ENCODE data around the gene RPP40. TPM values are rescaled to one million over a fixed set of nuclear protein-coding genes. Genes with fewer than 3 reads are reported as not detected.
A peak's percentile ranks its signal among the peaks of the same experiment; 100 is the strongest.

The RPP40 gene
- total and polyA plus RNA-seq, 2 of the 13 experiments (the other 11 are each of a cell fraction or from before 2014, with no cell fraction given) = 18.0 to 41.2 TPM

DNA sequence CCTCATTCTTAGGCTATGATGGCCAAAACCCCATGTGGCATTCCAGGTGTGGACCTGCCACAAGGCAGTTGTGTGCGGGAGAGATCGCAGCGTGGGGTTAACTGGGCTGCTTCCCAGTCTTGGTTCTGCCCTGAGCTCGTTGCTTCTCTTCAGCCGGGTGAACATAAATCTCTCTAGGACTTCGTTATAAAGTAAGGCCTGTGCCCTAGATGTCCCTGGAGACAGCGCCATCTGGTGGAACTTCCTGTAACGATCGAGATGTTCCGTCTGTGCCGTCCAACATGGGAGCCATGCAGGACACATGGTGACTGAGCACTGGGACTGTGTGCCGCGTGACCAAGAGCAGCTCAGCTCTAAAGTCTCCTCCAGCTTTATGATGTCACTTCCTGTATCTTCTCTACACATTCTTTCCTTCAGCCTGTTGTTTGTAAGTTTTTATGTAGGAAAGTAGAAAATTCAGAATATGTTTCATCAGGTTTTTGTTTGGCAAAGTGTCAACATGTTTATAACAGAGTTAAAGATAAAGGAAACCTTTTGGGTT, 26.8 kb upstream of the RPP40 start (continued):
- TF ChIP-seq PCBP2 (optimal IDR thresholded peaks at IDR 0.05; ENCODE audit: low read depth, low read length, poor library complexity, severe bottlenecking) (no peak), ZBTB21 (CRISPR knock-in tag; IDR thresholded peaks at IDR 0.05) (peak; percentile 85), NFATC3 (CRISPR knock-in tag; IDR thresholded peaks at IDR 0.05) (no peak), ZKSCAN8 (CRISPR knock-in tag; IDR thresholded peaks at IDR 0.05; ENCODE audit: borderline replicate concordance) (peak; percentile 58; the same call in 1 of the 2 replicates), CREM (IDR thresholded peaks at IDR 0.05) (peak; percentile 27; the same call in 1 of the 2 replicates), CREM (CRISPR knock-in tag; IDR thresholded peaks at IDR 0.05) (no peak), FOXO1 (CRISPR knock-in tag; IDR thresholded peaks at IDR 0.05) (no peak), HDAC6 (IDR thresholded peaks at IDR 0.05; ENCODE audit: low read depth, low read length) (no peak), MXI1 (IDR thresholded peaks at IDR 0.05; ENCODE audit: borderline replicate concordance, low read depth, low read length) (peak; percentile 56; the same call in 1 of the 3 replicates), SPEN (CRISPR knock-in tag; IDR thresholded peaks at IDR 0.05; ENCODE audit: low read depth) (peak; percentile 24; the same call in 1 of the 2 replicates), NR2F6 (IDR thresholded peaks at IDR 0.05) (no peak), NR2F6 (CRISPR knock-in tag; IDR thresholded peaks at IDR 0.05) (peak; percentile 51; the same call in 1 of the 2 replicates), FOXA3 (CRISPR knock-in tag; IDR thresholded peaks at IDR 0.05) (peak; percentile 57; the same call in 1 of the 2 replicates), RARA (CRISPR knock-in tag; IDR thresholded peaks at IDR 0.05) (peak; percentile 38; the same call in 1 of the 2 replicates), ZNF136 (CRISPR knock-in tag; IDR thresholded peaks at IDR 0.05; ENCODE audit: low read depth) (peak; percentile 87; the same call in 1 of the 2 replicates), ZSCAN9 (CRISPR knock-in tag; IDR thresholded peaks at IDR 0.05; ENCODE audit: borderline replicate concordance) (peak; percentile 47; the same call in 1 of the 2 replicates)
- TF ChIP-seq, protein P1, sequence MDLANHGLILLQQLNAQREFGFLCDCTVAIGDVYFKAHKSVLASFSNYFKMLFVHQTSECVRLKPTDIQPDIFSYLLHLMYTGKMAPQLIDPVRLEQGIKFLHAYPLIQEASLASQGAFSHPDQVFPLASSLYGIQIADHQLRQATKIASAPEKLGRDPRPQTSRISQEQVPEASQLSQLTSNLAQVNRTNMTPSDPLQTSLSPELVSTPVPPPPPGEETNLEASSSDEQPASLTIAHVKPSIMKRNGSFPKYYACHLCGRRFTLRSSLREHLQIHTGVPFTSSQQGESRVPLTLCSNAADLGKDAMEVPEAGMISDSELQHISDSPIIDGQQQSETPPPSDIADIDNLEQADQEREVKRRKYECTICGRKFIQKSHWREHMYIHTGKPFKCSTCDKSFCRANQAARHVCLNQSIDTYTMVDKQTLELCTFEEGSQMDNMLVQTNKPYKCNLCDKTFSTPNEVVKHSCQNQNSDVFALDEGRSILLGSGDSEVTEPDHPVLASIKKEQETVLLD (CRISPR knock-in tag; IDR thresholded peaks at IDR 0.05; ENCODE audit: low read depth) = no peak
- TF ChIP-seq, protein P2, sequence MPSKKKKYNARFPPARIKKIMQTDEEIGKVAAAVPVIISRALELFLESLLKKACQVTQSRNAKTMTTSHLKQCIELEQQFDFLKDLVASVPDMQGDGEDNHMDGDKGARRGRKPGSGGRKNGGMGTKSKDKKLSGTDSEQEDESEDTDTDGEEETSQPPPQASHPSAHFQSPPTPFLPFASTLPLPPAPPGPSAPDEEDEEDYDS (CRISPR knock-in tag; IDR thresholded peaks at IDR 0.05) = peak; percentile 42; the same call in 1 of the 2 replicates
- TF ChIP-seq, protein P3, sequence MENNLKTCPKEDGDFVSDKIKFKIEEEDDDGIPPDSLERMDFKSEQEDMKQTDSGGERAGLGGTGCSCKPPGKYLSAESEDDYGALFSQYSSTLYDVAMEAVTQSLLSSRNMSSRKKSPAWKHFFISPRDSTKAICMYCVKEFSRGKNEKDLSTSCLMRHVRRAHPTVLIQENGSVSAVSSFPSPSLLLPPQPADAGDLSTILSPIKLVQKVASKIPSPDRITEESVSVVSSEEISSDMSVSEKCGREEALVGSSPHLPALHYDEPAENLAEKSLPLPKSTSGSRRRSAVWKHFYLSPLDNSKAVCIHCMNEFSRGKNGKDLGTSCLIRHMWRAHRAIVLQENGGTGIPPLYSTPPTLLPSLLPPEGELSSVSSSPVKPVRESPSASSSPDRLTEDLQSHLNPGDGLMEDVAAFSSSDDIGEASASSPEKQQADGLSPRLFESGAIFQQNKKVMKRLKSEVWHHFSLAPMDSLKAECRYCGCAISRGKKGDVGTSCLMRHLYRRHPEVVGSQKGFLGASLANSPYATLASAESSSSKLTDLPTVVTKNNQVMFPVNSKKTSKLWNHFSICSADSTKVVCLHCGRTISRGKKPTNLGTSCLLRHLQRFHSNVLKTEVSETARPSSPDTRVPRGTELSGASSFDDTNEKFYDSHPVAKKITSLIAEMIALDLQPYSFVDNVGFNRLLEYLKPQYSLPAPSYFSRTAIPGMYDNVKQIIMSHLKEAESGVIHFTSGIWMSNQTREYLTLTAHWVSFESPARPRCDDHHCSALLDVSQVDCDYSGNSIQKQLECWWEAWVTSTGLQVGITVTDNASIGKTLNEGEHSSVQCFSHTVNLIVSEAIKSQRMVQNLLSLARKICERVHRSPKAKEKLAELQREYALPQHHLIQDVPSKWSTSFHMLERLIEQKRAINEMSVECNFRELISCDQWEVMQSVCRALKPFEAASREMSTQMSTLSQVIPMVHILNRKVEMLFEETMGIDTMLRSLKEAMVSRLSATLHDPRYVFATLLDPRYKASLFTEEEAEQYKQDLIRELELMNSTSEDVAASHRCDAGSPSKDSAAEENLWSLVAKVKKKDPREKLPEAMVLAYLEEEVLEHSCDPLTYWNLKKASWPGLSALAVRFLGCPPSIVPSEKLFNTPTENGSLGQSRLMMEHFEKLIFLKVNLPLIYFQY (CRISPR knock-in tag; IDR thresholded peaks at IDR 0.05; ENCODE audit: borderline replicate concordance) = peak; percentile 22; the same call in 1 of the 2 replicates
- TF ChIP-seq, protein P4, sequence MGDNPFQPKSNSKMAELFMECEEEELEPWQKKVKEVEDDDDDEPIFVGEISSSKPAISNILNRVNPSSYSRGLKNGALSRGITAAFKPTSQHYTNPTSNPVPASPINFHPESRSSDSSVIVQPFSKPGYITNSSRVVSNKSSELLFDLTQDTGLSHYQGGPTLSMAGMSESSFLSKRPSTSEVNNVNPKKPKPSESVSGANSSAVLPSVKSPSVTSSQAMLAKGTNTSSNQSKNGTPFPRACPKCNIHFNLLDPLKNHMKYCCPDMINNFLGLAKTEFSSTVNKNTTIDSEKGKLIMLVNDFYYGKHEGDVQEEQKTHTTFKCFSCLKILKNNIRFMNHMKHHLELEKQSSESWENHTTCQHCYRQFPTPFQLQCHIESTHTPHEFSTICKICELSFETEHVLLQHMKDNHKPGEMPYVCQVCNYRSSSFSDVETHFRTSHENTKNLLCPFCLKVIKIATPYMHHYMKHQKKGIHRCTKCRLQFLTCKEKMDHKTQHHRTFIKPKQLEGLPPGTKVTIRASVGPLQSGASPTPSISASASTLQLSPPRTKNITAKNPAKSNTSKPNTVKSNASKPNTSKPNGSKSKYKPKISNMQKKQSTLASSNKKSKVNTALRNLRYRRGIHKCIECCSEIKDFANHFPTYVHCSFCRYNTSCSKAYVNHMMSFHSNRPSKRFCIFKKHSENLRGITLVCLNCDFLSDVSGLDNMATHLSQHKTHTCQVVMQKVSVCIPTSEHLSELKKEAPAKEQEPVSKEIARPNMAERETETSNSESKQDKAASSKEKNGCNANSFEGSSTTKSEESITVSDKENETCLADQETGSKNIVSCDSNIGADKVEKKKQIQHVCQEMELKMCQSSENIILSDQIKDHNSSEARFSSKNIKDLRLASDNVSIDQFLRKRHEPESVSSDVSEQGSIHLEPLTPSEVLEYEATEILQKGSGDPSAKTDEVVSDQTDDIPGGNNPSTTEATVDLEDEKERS (CRISPR knock-in tag; IDR thresholded peaks at IDR 0.05) = peak; percentile 78; the same call in 1 of the 2 replicates
- TF ChIP-seq, protein P5, sequence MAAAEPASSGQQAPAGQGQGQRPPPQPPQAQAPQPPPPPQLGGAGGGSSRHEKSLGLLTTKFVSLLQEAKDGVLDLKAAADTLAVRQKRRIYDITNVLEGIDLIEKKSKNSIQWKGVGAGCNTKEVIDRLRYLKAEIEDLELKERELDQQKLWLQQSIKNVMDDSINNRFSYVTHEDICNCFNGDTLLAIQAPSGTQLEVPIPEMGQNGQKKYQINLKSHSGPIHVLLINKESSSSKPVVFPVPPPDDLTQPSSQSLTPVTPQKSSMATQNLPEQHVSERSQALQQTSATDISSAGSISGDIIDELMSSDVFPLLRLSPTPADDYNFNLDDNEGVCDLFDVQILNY (CRISPR knock-in tag; conservative IDR thresholded peaks at IDR 0.05) = no peak
